HL-60 (cell line): ENCODE measurements around the gene FAM170B.

Source experiments
- CTCF ChIP-seq: IDR thresholded peaks from one replicate; pipeline ENCODE4 v1.5.1; 2011; ENCODE audit warnings: low read length, control low read depth, inconsistent platforms; ENCODE audit not compliant: insufficient read depth
- GABPA ChIP-seq: IDR thresholded peaks from 2 replicates; pipeline ENCODE4 v1.6.1; 2012; ENCODE audit warnings: low read depth
- POLR2AphosphoS5 ChIP-seq: IDR thresholded peaks from 2 replicates; pipeline ENCODE4 v1.6.1; 2012; ENCODE audit warnings: low read depth
- REST ChIP-seq: IDR thresholded peaks from 2 replicates; pipeline ENCODE4 v1.6.1; 2012; ENCODE audit warnings: low read depth; ENCODE audit not compliant: insufficient replicate concordance
- SPI1 ChIP-seq: IDR thresholded peaks from 2 replicates; pipeline ENCODE4 v1.6.1; 2012; ENCODE audit warnings: low read depth, mild to moderate bottlenecking, borderline replicate concordance

DNA sequence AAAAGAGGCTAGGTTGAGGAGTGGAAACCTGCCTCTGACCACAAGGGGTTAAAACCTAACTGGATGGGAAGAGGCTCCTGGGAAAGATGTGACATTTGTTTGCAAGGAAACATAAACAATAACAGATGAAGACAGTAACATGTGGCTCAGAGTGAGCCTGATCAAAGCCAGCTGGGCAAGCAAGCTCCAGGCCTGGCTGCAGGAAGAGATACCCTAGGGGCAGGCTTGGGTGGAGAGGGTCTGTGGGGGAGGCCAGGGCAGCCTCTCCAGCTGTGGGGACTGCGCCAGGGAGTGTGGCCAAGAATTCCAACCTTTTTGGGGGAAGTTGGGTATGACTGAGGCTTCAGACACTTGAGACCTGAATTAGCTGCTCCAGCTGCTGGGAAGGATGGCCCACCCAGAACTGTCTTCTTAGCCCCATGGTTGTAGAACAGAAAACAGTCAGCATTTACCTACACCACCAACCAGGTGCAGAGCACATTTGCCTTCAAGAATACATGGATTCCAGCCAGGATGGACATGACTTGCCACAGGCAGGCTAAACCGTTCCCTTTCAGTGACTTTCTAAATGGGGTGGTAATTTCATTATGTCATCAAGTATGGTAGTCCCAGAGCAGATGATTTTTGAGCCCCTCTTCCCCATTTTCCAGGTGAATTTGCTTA is 10.4 kb upstream of the FAM170B start:
- no peak for TF ChIP-seq POLR2AphosphoS5
- no peak for TF ChIP-seq CTCF
- no peak for TF ChIP-seq GABPA
- TF ChIP-seq SPI1: no peak
- no peak for TF ChIP-seq REST
